SU-DHL-6 (cell line): ENCODE results near the gene ZNF829.

Experiments
- H2AFZ ChIP-seq: fragments of 200-600 bp; sonication (generic); 2 replicates; pipeline ENCODE4 v1.6.1; 2014; ENCODE audit warnings: low read depth, mild to moderate bottlenecking, moderate library complexity, mixed read lengths, antibody characterized with exemption, low read length; ENCODE audit not compliant: severe bottlenecking
- H3F3A ChIP-seq: fragments of 200-600 bp; shearing (Covaris generic); 2 replicates; pipeline ENCODE4 v1.6.0; 2016; ENCODE audit warnings: antibody characterized with exemption, mild to moderate bottlenecking; ENCODE audit not compliant: insufficient read depth
- H3K27ac ChIP-seq: fragments of 200-600 bp; sonication (generic); 2 replicates; pipeline ENCODE4 v1.5.1; 2016; ENCODE audit warnings: low read depth, mild to moderate bottlenecking, low read length, moderate library complexity, mixed read lengths
- H3K27me3 ChIP-seq: fragments of 200-600 bp; sonication (generic), shearing (Covaris generic); 2 replicates; pipeline ENCODE4 v1.6.0; 2014; ENCODE audit warnings: mild to moderate bottlenecking, low read length
- H3K36me3 ChIP-seq: fragments of 200-600 bp; sonication (generic); 2 replicates; pipeline ENCODE4 v1.6.1; 2014; ENCODE audit warnings: mild to moderate bottlenecking, low read length, mixed read lengths
- H3K4me2 ChIP-seq: fragments of 300-600, 200-600 bp; shearing (Covaris generic), sonication (generic); 2 replicates; pipeline ENCODE4 v1.6.0; 2014; ENCODE audit warnings: low read length, low read depth, mild to moderate bottlenecking; ENCODE audit not compliant: poor library complexity, severe bottlenecking
- H3K4me3 ChIP-seq: fragments of 200-600 bp; sonication (generic); 2 replicates; pipeline ENCODE4 v1.5.1; 2014; ENCODE audit warnings: antibody characterized with exemption, low read length, mild to moderate bottlenecking, mixed read lengths; ENCODE audit not compliant: insufficient read depth, poor library complexity, severe bottlenecking
- H3K79me2 ChIP-seq: fragments of 200-600 bp; sonication (generic); 2 replicates; pipeline ENCODE4 v1.6.1; 2014; ENCODE audit warnings: mild to moderate bottlenecking, low read length, moderate library complexity; ENCODE audit not compliant: insufficient read depth
- H3K9ac ChIP-seq: fragments of 200-600 bp; sonication (generic); 2 replicates; pipeline ENCODE4 v1.7.0; 2014; ENCODE audit warnings: mild to moderate bottlenecking, low read length
- H3K9me2 ChIP-seq: fragments of 200-600 bp; sonication (generic); replicated peaks from 2 replicates; pipeline ENCODE4 v1.6.1; 2014; ENCODE audit warnings: low read length; ENCODE audit not compliant: insufficient read depth
- H3K9me3 ChIP-seq: fragments of 200-600 bp; sonication (generic); 2 replicates; pipeline ENCODE4 v1.6.1; 2014; ENCODE audit warnings: low read length, mixed read lengths; ENCODE audit not compliant: insufficient read depth
- H4K20me1 ChIP-seq: fragments of 200-600 bp; sonication (generic); 2 replicates; pipeline ENCODE4 v1.6.1; 2014; ENCODE audit warnings: low read depth, mild to moderate bottlenecking, antibody characterized with exemption, low read length, moderate library complexity, mixed read lengths
- CTCF ChIP-seq: fragments of 200-600 bp; sonication (generic); IDR thresholded peaks from one replicate; pipeline ENCODE4 v1.5.1; 2017; ENCODE audit warnings: antibody characterized with exemption, mild to moderate bottlenecking, low read length, moderate library complexity; ENCODE audit not compliant: insufficient read depth, poor library complexity, severe bottlenecking
- EZH2phosphoT487 ChIP-seq: fragments of 200-600 bp; sonication (generic), shearing (Covaris generic); conservative IDR thresholded peaks from 2 replicates; pipeline ENCODE4 v1.6.1; 2018; ENCODE audit warnings: mild to moderate bottlenecking, antibody characterized with exemption, low read length, moderate library complexity, mixed read lengths

Gene ZNF829

GRCh38 chr19:36851898-36852297 lies 64.2 kb downstream of the ZNF829 start:
- H3K9ac ChIP-seq, result no peak overlapping the region
- no peaks in the 10 kb centered on the region for H3K9me3 ChIP-seq
- H3K27me3 ChIP-seq, result no peaks in the 10 kb centered on the region
- TF ChIP-seq CTCF, result no peak
- TF ChIP-seq EZH2phosphoT487, result no peak
- peak overlapping the region; percentile 88 for H3K4me3 ChIP-seq
- peaks cover 16% of the 10 kb centered on the region; the same call in 1 of the 2 replicates for H3K79me2 ChIP-seq
- H3F3A ChIP-seq, result no peaks in the 10 kb centered on the region
- peaks cover 16% of the 10 kb centered on the region for H3K36me3 ChIP-seq
- no peaks in the 10 kb centered on the region for H4K20me1 ChIP-seq
- no peaks in the 10 kb centered on the region for H3K9me2 ChIP-seq
- H2AFZ ChIP-seq, result no peak overlapping the region
- H3K27ac ChIP-seq, result no peak overlapping the region
- peak overlapping the region; percentile 75 for H3K4me2 ChIP-seq

GRCh38 chr19:36850559-36851442 lies 65.3 kb downstream of the ZNF829 start, which contains the start of gene ZNF345:
ZNF345 (plus strand) TSS chr19:36850876; CDS start chr19:36876831, 25,955 bp downstream.
- Histone ChIP-seq H3K9me3 (no peaks in the 10 kb centered on the region), H3K4me2 (peak within 1 kb of the TSS; percentile 75), H2AFZ (peak within 1 kb of the TSS; percentile 90), H4K20me1 (no peaks in the 10 kb centered on the region), H3K9ac (peak within 1 kb of the TSS; percentile 69), H3K27ac (peak within 1 kb of the TSS; percentile 36; the same call in 1 of the 2 replicates), H3K9me2 (no peaks in the 10 kb centered on the region), H3K4me3 (peak within 1 kb of the TSS; percentile 88), H3F3A (no peaks in the 10 kb centered on the region), H3K36me3 (peaks cover 8% of the 10 kb centered on the region), H3K79me2 (peaks cover 16% of the 10 kb centered on the region; the same call in 1 of the 2 replicates), H3K27me3 (no peaks in the 10 kb centered on the region)
- TF ChIP-seq EZH2phosphoT487, result no peak
- no peak for TF ChIP-seq CTCF

GRCh38 chr19:36849701-36850558 lies 66.2 kb downstream of the ZNF829 start:
- no peaks in the 10 kb centered on the region for H3K27me3 ChIP-seq
- H3K36me3 ChIP-seq, result peaks cover 6% of the 10 kb centered on the region; the same call in 1 of the 2 replicates
- peak overlapping the region; percentile 90 for H2AFZ ChIP-seq
- H3K4me2 ChIP-seq, result peak overlapping the region; percentile 75
- no peaks in the 10 kb centered on the region for H3K9me2 ChIP-seq
- peak overlapping the region; percentile 69 for H3K9ac ChIP-seq
- H4K20me1 ChIP-seq, result no peaks in the 10 kb centered on the region
- no peaks in the 10 kb centered on the region for H3K9me3 ChIP-seq
- no peaks in the 10 kb centered on the region for H3F3A ChIP-seq
- H3K4me3 ChIP-seq, result peak overlapping the region; percentile 88
- H3K27ac ChIP-seq, result peak overlapping the region; percentile 36; the same call in 1 of the 2 replicates
- TF ChIP-seq EZH2phosphoT487 (no peak), CTCF (no peak)
- peaks cover 16% of the 10 kb centered on the region; the same call in 1 of the 2 replicates for H3K79me2 ChIP-seq
